Esophagus squamous epithelium (tissue), 5 donors: ENCODE results near the gene ADRA2B. TPM values are rescaled to one million over a fixed set of nuclear protein-coding genes. Genes with fewer than 3 reads are reported as not detected.

Source experiments
- DNase-seq: peaks from one replicate; lab custom pipeline; 2025; lab: John Stamatoyannopoulos, UW
- H3K27ac ChIP-seq, 4 donors: fragments of 200-600 bp; sonication (generic); one replicate each; pipeline ENCODE4 v1.5.1; 2016 to 2019; ENCODE audit warnings: mild to moderate bottlenecking in 1 of 4
- H3K27me3 ChIP-seq, 4 donors: fragments of 200-600 bp; sonication (generic); 1 replicate in 3 of 4; 2 replicates in 1 of 4; pipeline versions ENCODE4 v1.5.1 to v1.6.0; 2017 to 2021; ENCODE audit warnings: antibody characterized with exemption in 1 of 4
- H3K36me3 ChIP-seq, 3 donors: fragments of 200-600 bp; sonication (generic); one replicate each; pipeline ENCODE4 v1.5.1; 2016 to 2019
- H3K4me1 ChIP-seq, 3 donors: fragments of 200-600 bp; sonication (generic); one replicate each; pipeline ENCODE4 v1.5.1; 2017 to 2019
- H3K4me3 ChIP-seq, 4 donors: fragments of 200-600 bp; sonication (generic); 1 replicate in 3 of 4; 2 replicates in 1 of 4; pipeline ENCODE4 v1.5.1; 2016 to 2019; ENCODE audit warnings: mild to moderate bottlenecking in 2 of 4, moderate library complexity in 1 of 4
- H3K9me3 ChIP-seq, 3 donors: fragments of 200-600 bp; sonication (generic); one replicate each; pipeline ENCODE4 v1.5.1; 2016 to 2019
- CTCF ChIP-seq, 6 experiments: fragments of 450-650 bp in 4 of 6; fragments of 200-600 bp in 2 of 6; sonication (generic) in 2 of 6; IDR thresholded peaks; one replicate each; pipeline ENCODE4 v1.5.1; 2016 to 2019; ENCODE audit warnings: antibody characterized with exemption in 6 of 6, mild to moderate bottlenecking in 4 of 6, moderate library complexity in 4 of 6
- POLR2A ChIP-seq, 4 donors: fragments of 450-650 bp; IDR thresholded peaks; one replicate each; pipeline ENCODE4 v1.6.1; 2017; ENCODE audit warnings: antibody characterized with exemption in 4 of 4, mild to moderate bottlenecking in 4 of 4, moderate library complexity in 3 of 4
- WGBS, 2 donors: methylation state at CpG; one replicate each; pipeline ENCODE4 v1.1.5; 2018; 5-methylcytosine and 5-hydroxymethylcytosine counted together
- intact Hi-C: fragments of 100-400 bp; cut with DNase I; formaldehyde crosslinking; loops from one replicate; pipeline ENCODE4 v1.15.0; 2022
- total RNA-seq, 4 donors: library from RNA; depleted of rRNA; stranded (reverse); fragments of >200 nt; gene quantifications; one replicate each; pipeline ENCODE4 v1.1.0, GENCODE V29; 2016
- donor health status: DM: yes; HTN: yes; CAD: no.

ADRA2B gene
- total RNA-seq, 4 donors from 2014 or later = 0.04 to 1.2 (median 0.38) TPM; not detected in 1

DNA sequence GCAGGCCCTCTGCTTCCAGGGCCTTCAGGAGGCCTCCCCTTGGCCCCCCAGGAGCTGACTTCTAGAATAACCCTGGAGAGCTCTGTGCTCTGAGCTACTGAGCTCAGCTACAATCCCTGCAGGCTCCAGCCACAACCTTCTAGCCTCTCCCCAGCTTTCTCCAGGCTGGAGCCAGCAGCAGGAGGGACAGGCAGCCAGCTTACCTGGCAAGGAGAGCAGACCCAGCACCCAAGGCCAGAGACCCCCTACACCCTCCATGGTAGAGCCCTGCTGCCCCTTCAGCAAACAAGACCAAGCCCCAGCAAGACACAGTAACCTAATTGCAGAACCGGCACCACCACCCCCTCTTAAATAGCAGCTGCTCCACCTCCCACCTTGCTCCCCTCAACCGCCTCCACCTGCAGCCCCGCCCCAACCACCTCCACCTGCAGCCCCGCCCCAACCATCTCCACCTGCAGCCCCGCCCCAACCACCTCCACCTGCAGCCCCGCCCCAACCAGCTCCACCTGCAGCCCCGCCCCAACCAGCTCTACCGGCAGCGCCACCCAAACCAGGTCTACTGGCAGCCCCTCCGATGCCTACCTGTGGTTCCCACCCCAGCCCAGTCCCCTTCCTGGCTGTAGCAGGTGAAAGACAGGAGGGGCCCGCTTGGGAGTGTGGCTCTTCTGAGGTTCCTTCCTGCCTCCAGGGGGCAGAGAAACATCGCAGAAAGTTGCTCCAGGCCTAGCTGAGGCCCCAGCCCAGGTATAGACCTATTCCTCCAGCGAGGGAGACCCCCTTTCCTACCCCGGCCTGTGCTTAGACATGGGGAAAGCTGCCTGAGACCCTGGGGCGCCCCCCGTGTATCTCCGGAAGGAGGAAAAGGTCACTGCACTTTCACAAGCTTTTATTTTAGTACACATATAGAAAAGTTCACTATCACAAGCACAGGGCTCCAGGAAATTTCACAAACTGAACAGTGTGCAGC lies 22.1 kb upstream of the ADRA2B start, which contains the start of gene ASTL:
Gene ASTL, minus strand, starts transcription at position 324 of the 967 bp plus-strand sequence. Its CDS starts 66 bp downstream, at position 258.
- Histone ChIP-seq H3K9me3 (no peaks in the 10 kb centered on the region), H3K36me3 (no peaks in the 10 kb centered on the region), H3K4me3 (peak within 1 kb of the TSS in 1 of 4 donors; percentile 28), H3K27me3 (peaks cover 0 to 34% (median 0%) of the 10 kb centered on the region in 4 donors), H3K27ac (peak within 1 kb of the TSS in 3 of 4 donors; percentile 36 to 60 (median 51)), H3K4me1 (peaks cover 0 to 29% (median 0%) of the 10 kb centered on the region in 3 donors)
- intact Hi-C loops = no loop called here
- DNase-seq = no peak
- TF ChIP-seq CTCF (IDR thresholded peaks at IDR 0.05) (peak in 5 of 6 experiments; percentile 35 to 75 (median 63)), POLR2A (IDR thresholded peaks at IDR 0.05) (no peak)
- 13 to 17% methylated on average over 2 to 9 of the region's 17 CpGs for WGBS, 2 donors

- WGBS, 2 donors = 62 to 94% methylated on average over 2 to 8 of the region's 15 CpGs
- no peak for TF ChIP-seq POLR2A (IDR thresholded peaks at IDR 0.05)
- no peak for TF ChIP-seq CTCF (IDR thresholded peaks at IDR 0.05)
- Histone ChIP-seq H3K36me3 (no peaks in the 10 kb centered on the region), H3K4me3 (no peak overlapping the region), H3K9me3 (no peaks in the 10 kb centered on the region), H3K27me3 (peaks cover 0 to 36% (median 0%) of the 10 kb centered on the region in 4 donors), H3K27ac (peak overlapping the region in 3 of 4 donors; percentile 36 to 60 (median 48)), H3K4me1 (peaks cover 0 to 24% (median 0%) of the 10 kb centered on the region in 3 donors)
- no peak for DNase-seq
- intact Hi-C loops = no loop called here
Observed at GRCh38 chr2:96137321-96138178, 21.2 kb upstream of the ADRA2B start.

DNA sequence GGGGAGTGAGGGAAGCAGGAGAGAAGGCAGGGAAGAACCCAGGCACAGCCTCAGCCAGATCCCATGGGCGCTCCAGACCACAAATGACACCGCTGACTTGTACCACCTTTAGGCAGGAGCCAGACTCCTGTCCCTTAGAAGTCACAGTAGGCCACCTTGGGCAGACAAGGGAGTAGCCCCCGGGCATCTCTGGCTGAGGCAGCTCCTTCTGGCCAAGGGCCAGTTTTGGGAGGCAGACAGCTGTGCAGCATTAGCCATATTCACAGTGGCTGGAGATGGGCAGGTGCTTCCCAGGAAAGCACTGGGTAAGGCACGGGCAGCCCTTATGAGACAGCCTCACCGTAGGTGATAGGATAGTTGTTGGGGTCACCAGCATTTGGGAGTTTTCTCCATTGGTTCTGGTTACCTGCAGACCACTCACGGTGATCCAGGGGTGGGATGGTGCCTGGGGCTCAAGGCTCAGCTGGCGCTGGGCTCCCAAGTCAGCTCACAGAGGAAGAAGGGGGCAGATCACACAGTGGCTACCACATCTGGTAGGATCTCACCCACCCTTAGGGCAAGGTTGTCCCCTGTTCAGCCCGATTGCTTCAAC lies 19.9 kb upstream of the ADRA2B start:
- WGBS, 2 donors = 69 to 93% methylated on average over 3 to 5 of the region's 8 CpGs
- Histone ChIP-seq H3K4me3 (no peak overlapping the region), H3K4me1 (peaks cover 0 to 24% (median 0%) of the 10 kb centered on the region in 3 donors), H3K27me3 (peaks cover 0 to 39% (median 0%) of the 10 kb centered on the region in 4 donors), H3K27ac (no peak overlapping the region), H3K9me3 (no peaks in the 10 kb centered on the region), H3K36me3 (no peaks in the 10 kb centered on the region)
- DNase-seq = no peak
- no peak for TF ChIP-seq CTCF (IDR thresholded peaks at IDR 0.05)
- TF ChIP-seq POLR2A (IDR thresholded peaks at IDR 0.05) = no peak
- intact Hi-C loops = no loop called here

GRCh38 chr2:96135621-96136020 lies 19.2 kb upstream of the ADRA2B start:
- Histone ChIP-seq H3K36me3 (no peaks in the 10 kb centered on the region), H3K27ac (no peak overlapping the region), H3K27me3 (peaks cover 0 to 39% (median 0%) of the 10 kb centered on the region in 4 donors), H3K9me3 (no peaks in the 10 kb centered on the region), H3K4me1 (peaks cover 0 to 24% (median 0%) of the 10 kb centered on the region in 3 donors), H3K4me3 (no peak overlapping the region)
- TF ChIP-seq CTCF (IDR thresholded peaks at IDR 0.05) (no peak), POLR2A (IDR thresholded peaks at IDR 0.05) (no peak)
- 73% methylated on average over 5 of the region's 5 CpGs; no CpG with 5 or more reads in 1 of the 2 donors for WGBS, 2 donors
- intact Hi-C loops = no loop called here
- DNase-seq = no peak
